AG04450 (cell line): ENCODE measurements around the gene EIF1. TPM values are rescaled to one million over a fixed set of nuclear protein-coding genes. Genes with fewer than 3 reads are reported as not detected.

Experiments
- CTCF ChIA-PET: fragments of 300-600, 350-600 bp; formaldehyde crosslinking; extraction: SDS; loops from one replicate; lab custom pipeline; 2022; ENCODE audit warnings: antibody characterized with exemption, inconsistent platforms; lab: Charles Lee
- POLR2A ChIA-PET: fragments of 350-600 bp; formaldehyde crosslinking; extraction: SDS; loops from one replicate; lab custom pipeline; 2021; ENCODE audit warnings: antibody characterized with exemption, inconsistent platforms; lab: Yijun Ruan, JAX
- DNase-seq: peaks from one replicate; pipeline ENCODE4 v3.0.0-alpha.2; 2011; ENCODE audit warnings: low read depth, low spot score
- H3K27ac ChIP-seq: one replicate; pipeline ENCODE4 v1.5.1; 2012; ENCODE audit warnings: low read depth, low read length, control low read depth
- H3K27me3 ChIP-seq: one replicate; pipeline ENCODE4 v1.6.0; 2012; ENCODE audit warnings: low read length; ENCODE audit not compliant: control insufficient read depth, insufficient read depth
- H3K4me3 ChIP-seq: 2 replicates; pipeline ENCODE4 v1.5.1; 2011; ENCODE audit warnings: mild to moderate bottlenecking, low read depth, low read length, control low read depth
- H3K9me3 ChIP-seq: 2 replicates; pipeline ENCODE4 v1.5.1; 2012; ENCODE audit warnings: low read length; ENCODE audit not compliant: control insufficient read depth, insufficient read depth
- CTCF ChIP-seq: IDR thresholded peaks from 2 replicates; pipeline ENCODE4 v1.5.1; 2011; ENCODE audit warnings: low read depth, low read length, control low read depth, inconsistent platforms
- polyA plus RNA-seq: library from polyadenylated mRNA; depleted of rRNA; stranded (reverse); fragments of >200 nt; gene quantifications from 2 replicates; pipeline ENCODE4 v1.2.3, GENCODE V29; 2011

Gene EIF1
- polyA plus RNA-seq, 1 experiment = 549 TPM

- Histone ChIP-seq H3K27me3 (peaks cover 6% of the 10 kb centered on the region), H3K9me3 (no peaks in the 10 kb centered on the region), H3K27ac (no peak overlapping the region), H3K4me3 (no peak overlapping the region)
- no peak for DNase-seq
- no peak for TF ChIP-seq CTCF
- ChIA-PET POLR2A (no interaction called here), CTCF (interaction anchor here (1.2 to 1.9 kb wide), 2 partner anchors 8 to 10 kb away, joined by 3 to 25 read pairs; no protein-coding TSS in a partner anchor)
Measured at GRCh38 chr17:41656249-41657023, 32.2 kb upstream of the EIF1 start.

GRCh38 chr17:41657176-41657754 lies 31.4 kb upstream of the EIF1 start:
- Histone ChIP-seq H3K27me3 (peaks cover 6% of the 10 kb centered on the region), H3K9me3 (no peaks in the 10 kb centered on the region), H3K27ac (no peak overlapping the region), H3K4me3 (no peak overlapping the region)
- TF ChIP-seq CTCF = no peak
- no peak for DNase-seq
- POLR2A ChIA-PET = no interaction called here
- CTCF ChIA-PET = interaction anchor here (1.4 to 1.9 kb wide), 2 partner anchors 9 to 108 kb away, joined by 4 to 25 read pairs; no protein-coding TSS in a partner anchor

GRCh38 chr17:41657936-41658335 lies 30.7 kb upstream of the EIF1 start:
- POLR2A ChIA-PET = no interaction called here
- Histone ChIP-seq H3K9me3 (no peaks in the 10 kb centered on the region), H3K27me3 (peaks cover 3% of the 10 kb centered on the region), H3K4me3 (no peak overlapping the region), H3K27ac (no peak overlapping the region)
- CTCF ChIA-PET = interaction anchor here (1.4 to 1.9 kb wide), 2 partner anchors 9 to 109 kb away, joined by 4 to 25 read pairs; no protein-coding TSS in a partner anchor
- DNase-seq = no peak
- TF ChIP-seq CTCF = no peak

- Histone ChIP-seq H3K27ac (no peak overlapping the region), H3K4me3 (no peak overlapping the region), H3K27me3 (peaks cover 3% of the 10 kb centered on the region), H3K9me3 (no peaks in the 10 kb centered on the region)
- POLR2A ChIA-PET = no interaction called here
- no peak for TF ChIP-seq CTCF
- DNase-seq = no peak
- CTCF ChIA-PET = interaction anchor here (1.4 to 10.3 kb wide), 3 partner anchors 8 to 110 kb away, joined by 4 to 285 read pairs (median 25); no protein-coding TSS in a partner anchor
Measured at GRCh38 chr17:41658846-41659245, 29.8 kb upstream of the EIF1 start.
